Measurements from ENCODE around the gene TBP. TPM values are rescaled to one million over a fixed set of nuclear protein-coding genes. Genes with fewer than 3 reads are reported as not detected.
A peak's percentile ranks its signal among the peaks of the same experiment; 100 is the strongest.

Gene TBP
- total RNA-seq, 2 donors from 2014 or later, result 19.6 to 36.9 TPM

GRCh38 chr6:170583756-170584180, 29.6 kb downstream of the TBP start:
- Histone ChIP-seq H3K27me3 (replicated peaks; ENCODE audit: insufficient read depth) (no peaks in the 10 kb centered on the region), H3K4me3 (peak overlapping the region; percentile 79 to 92), H3K27ac (peak overlapping the region; percentile 76 to 85), H3K4me1 (replicated peaks) (no peaks in the 10 kb centered on the region), H3K36me3 (no peaks in the 10 kb centered on the region), H3K9me3 (no peaks in the 10 kb centered on the region)
- DNase-seq (ENCODE audit: low spot score), result no peak
- intact Hi-C loops (cut with DNase I), result no loop called here
- no peak for TF ChIP-seq POLR2AphosphoS5 (IDR thresholded peaks at IDR 0.05)
- no peak for TF ChIP-seq POLR2A (IDR thresholded peaks at IDR 0.05)
- TF ChIP-seq CTCF (IDR thresholded peaks at IDR 0.05), result no peak
- WGBS, result under 1% methylated on average over 12 of the region's 12 CpGs

- DNase-seq (ENCODE audit: low spot score), result peak; percentile 91
- intact Hi-C loops (cut with DNase I), result no loop called here
- TF ChIP-seq POLR2AphosphoS5 (IDR thresholded peaks at IDR 0.05) (peak; percentile 92), POLR2A (IDR thresholded peaks at IDR 0.05) (peak; percentile 22), CTCF (IDR thresholded peaks at IDR 0.05) (peak in 2 of 4 experiments; percentile 2 to 13)
Observed at GRCh38 chr6:170584181-170584953, 30.2 kb downstream of the TBP start, which contains the start of gene PDCD2. PDCD2 (minus strand) TSS chr6:170584637; CDS start chr6:170584581, 56 bp downstream.

DNA sequence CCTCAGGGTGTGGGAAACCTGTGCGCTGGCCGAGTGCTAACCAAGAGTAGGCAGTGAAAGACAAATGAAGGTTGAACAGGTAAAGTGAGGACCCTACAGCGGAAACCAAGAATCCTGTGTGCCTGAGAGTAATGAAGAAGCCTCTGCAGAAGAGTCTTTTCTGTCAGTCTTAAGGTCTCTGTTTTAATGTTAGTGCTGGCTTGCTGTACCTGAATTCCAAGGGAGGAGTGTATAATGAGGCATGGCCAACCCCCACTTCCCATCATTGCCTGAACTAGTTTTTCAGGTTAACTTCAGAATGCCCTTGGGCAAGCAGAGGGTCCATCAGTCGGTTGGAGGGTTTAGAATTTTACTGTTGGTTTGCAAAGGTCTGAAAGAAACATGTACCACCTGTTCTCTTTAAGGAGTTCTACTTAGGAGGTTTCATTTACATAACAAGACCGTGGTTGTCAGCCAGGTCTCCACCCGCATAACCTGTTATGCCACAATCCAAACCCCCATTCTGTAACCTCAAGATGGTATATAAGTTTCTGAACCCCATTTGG, 30.9 kb downstream of the TBP start:
- under 1% methylated on average over 6 of the region's 6 CpGs for WGBS
- Histone ChIP-seq H3K9me3 (no peaks in the 10 kb centered on the region), H3K4me3 (peak overlapping the region; percentile 79 to 92), H3K27me3 (replicated peaks; ENCODE audit: insufficient read depth) (no peaks in the 10 kb centered on the region), H3K4me1 (replicated peaks) (no peaks in the 10 kb centered on the region), H3K36me3 (no peaks in the 10 kb centered on the region), H3K27ac (peak overlapping the region; percentile 76 to 85)
- intact Hi-C loops (cut with DNase I), result no loop called here
- DNase-seq (ENCODE audit: low spot score), result no peak
- TF ChIP-seq POLR2A (IDR thresholded peaks at IDR 0.05), result no peak
- TF ChIP-seq POLR2AphosphoS5 (IDR thresholded peaks at IDR 0.05), result no peak
- TF ChIP-seq CTCF (IDR thresholded peaks at IDR 0.05), result no peak

More at GRCh38 chr6:170584181-170584953, 30.2 kb downstream of the TBP start, which contains the start of gene PDCD2:
- Histone ChIP-seq H3K27ac (peak within 1 kb of the TSS; percentile 76 to 85), H3K4me3 (peak within 1 kb of the TSS; percentile 79 to 92), H3K27me3 (replicated peaks; ENCODE audit: insufficient read depth) (no peaks in the 10 kb centered on the region), H3K4me1 (replicated peaks) (no peaks in the 10 kb centered on the region), H3K9me3 (no peaks in the 10 kb centered on the region), H3K36me3 (no peaks in the 10 kb centered on the region)
- WGBS, result under 1% methylated on average over 78 of the region's 81 CpGs

DNA sequence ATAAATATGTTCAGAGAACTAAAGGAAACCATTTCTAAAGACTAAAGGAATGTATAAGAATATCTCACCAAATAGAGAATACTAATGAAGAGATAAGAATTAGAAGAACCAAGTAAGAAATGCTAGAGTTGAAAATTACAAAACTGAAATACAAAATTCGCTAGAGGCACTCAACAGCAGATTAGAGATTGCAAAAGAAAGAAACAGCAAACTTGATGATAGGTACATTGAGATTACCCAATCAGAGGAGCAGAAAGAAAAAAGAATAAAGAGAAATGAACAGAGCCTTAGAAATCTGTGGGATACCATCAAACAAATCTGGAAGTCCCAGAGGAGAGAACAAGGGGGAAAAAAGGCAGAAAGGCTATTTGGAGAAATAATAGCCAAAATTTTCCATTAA, 36.6 kb downstream of the TBP start:
- 88% methylated on average over 1 of the region's 1 CpG for WGBS
- intact Hi-C loops (cut with DNase I), result no loop called here
- H3K27ac ChIP-seq, result no peak overlapping the region
- no peaks in the 10 kb centered on the region for H3K27me3 ChIP-seq (replicated peaks; ENCODE audit: insufficient read depth)
- TF ChIP-seq CTCF (IDR thresholded peaks at IDR 0.05), result no peak
- TF ChIP-seq POLR2AphosphoS5 (IDR thresholded peaks at IDR 0.05), result no peak
- no peak for TF ChIP-seq POLR2A (IDR thresholded peaks at IDR 0.05)
- no peak for DNase-seq (ENCODE audit: low spot score)
- no peaks in the 10 kb centered on the region for H3K36me3 ChIP-seq
- H3K9me3 ChIP-seq, result no peaks in the 10 kb centered on the region
- H3K4me1 ChIP-seq (replicated peaks), result no peaks in the 10 kb centered on the region
- H3K4me3 ChIP-seq, result no peak overlapping the region

Data from prostate gland (tissue), 2 donors.